AG09309 (cell line): ENCODE measurements around the gene ACOXL.

Source experiments
- DNase-seq: peaks from one replicate; pipeline ENCODE4 v3.0.0-alpha.2; 2010; ENCODE audit warnings: low read depth
- H3K4me3 ChIP-seq: 2 replicates; pipeline ENCODE4 v1.5.1; 2011; ENCODE audit warnings: mild to moderate bottlenecking, low read depth, low read length, moderate library complexity; ENCODE audit not compliant: control insufficient read depth
- CTCF ChIP-seq: IDR thresholded peaks from 2 replicates; pipeline ENCODE4 v1.5.1; 2011; ENCODE audit warnings: mild to moderate bottlenecking, low read depth, low read length, inconsistent platforms; ENCODE audit not compliant: insufficient read depth, control insufficient read depth; ENCODE audit errors: missing control alignments

Gene ACOXL

DNA sequence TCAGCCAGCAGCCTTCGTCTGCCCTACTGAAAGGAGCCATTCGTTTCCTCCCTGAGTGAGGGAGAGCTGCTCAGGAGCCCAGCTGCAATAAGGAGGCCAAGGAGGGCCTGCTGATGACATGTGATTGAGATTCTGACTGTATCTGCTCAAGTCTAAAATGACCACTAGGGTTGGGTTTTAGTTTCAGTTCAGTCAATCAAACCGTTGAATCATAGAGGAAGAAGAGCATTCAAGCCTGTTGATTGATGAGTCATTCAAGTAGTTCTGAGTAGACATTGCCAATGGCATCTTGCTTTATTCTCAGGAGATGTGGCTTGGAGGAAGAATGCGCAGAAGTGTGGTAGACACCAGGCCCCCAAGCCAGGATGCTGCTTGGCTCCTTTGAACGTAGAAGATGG, 368.4 kb downstream of the ACOXL start:
- no peak for DNase-seq

GRCh38 chr2:111101592-111101991, 369.2 kb downstream of the ACOXL start:
- no peak for TF ChIP-seq CTCF
- DNase-seq: no peak

More for the DNA sequence above, 368.4 kb downstream of the ACOXL start:
- TF ChIP-seq CTCF: no peak
- H3K4me3 ChIP-seq: no peak overlapping the region

GRCh38 chr2:111102216-111102615, 369.8 kb downstream of the ACOXL start:
- DNase-seq: no peak
- no peak for TF ChIP-seq CTCF
- H3K4me3 ChIP-seq: no peak overlapping the region

More at GRCh38 chr2:111101592-111101991, 369.2 kb downstream of the ACOXL start:
- no peak overlapping the region for H3K4me3 ChIP-seq

DNA sequence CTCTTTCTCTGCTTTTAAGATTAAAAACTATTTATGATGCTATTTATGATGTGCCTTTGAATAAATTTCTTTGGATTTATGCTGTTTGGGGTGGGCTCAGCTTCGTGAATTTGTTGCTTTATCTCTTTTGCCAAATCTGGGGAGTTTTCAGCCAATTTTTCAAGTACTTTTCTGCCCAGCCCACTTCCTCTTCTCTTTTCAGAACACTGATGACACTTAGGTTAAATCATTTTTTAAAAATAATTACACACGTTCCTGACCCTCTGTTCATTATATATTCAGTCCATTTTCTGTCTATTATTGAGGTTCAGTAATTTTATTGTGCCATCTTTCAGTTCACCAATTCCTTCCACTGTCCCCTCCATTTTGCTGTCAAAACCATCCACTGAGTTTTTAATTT, 373.6 kb downstream of the ACOXL start:
- no peak for DNase-seq
- TF ChIP-seq CTCF: no peak
- H3K4me3 ChIP-seq: no peak overlapping the region

DNA sequence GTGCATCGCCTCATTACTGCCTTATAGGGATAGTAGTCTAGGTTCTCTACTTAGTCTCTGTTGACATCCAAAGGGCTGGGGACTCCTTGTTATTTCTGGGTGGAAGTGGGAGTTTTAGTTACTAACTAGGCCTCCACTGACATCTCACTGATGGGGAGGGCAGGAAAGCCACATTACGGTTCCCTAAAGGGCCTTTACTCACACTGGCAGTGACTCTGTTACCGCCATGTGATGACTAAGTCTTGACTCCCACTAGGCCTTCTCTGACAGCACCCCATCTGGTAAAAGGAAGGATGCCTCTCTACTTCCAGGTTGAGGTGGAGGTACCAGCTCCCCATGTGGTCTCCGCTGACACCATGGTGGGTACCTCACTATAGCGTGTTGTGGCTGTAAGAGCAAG, 374.3 kb downstream of the ACOXL start:
- TF ChIP-seq CTCF: no peak
- DNase-seq: no peak
- H3K4me3 ChIP-seq: no peak overlapping the region

DNA sequence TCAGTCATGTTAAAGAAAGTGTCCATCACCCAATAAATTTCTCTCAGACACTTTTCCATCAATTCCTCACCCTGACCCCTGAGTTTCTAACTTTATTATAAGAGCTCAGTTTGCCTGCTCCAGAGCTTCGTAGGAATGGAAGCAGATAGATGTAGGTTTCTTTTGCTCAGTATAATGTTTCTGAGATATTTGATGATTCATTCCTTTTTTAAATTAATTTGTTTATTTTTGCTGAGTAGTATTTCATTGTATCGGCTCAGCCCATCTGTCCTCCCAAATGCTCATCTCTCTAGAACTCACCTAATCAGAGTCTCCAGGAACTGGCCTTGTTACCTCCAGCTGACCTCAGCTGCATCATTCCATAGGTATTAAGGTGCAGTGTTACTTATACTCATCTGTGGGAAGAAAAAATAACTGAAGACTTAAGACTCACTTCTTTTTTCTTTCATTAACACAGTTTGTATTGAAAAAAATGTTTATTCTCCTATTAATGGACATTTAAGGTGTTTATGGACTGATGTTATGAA, 376.4 kb downstream of the ACOXL start:
- H3K4me3 ChIP-seq: no peak overlapping the region
- DNase-seq: no peak
- TF ChIP-seq CTCF: no peak

- no peak for TF ChIP-seq CTCF
- DNase-seq: no peak
- H3K4me3 ChIP-seq: no peak overlapping the region
These were observed 378.9 kb downstream of the ACOXL start for GRCh38 chr2:111111101-111111755.
